Measurements from ENCODE around the gene STARD10.

GRCh38 chr11:72784662-72785061, 9.2 kb downstream of the STARD10 start:
- TF ChIP-seq CTCF (IDR thresholded peaks at IDR 0.05) (no peak), POLR2A (IDR thresholded peaks at IDR 0.05) (no peak)

All from heart left ventricle (tissue), 13 donors.